Thyroid gland (tissue), 4 donors: ENCODE data around the gene ADAMTS2. TPM values are rescaled to one million over a fixed set of nuclear protein-coding genes. Genes with fewer than 3 reads are reported as not detected.

Experiments used
- DNase-seq, 2 donors: peaks; one replicate each; pipeline ENCODE4 v3.0.0-alpha.2; 2019
- H3K27ac ChIP-seq, 3 donors: fragments of 200-600 bp; sonication (generic); 1 replicate in 2 of 3; 2 replicates in 1 of 3; pipeline ENCODE4 v1.5.1; 2016 to 2019; ENCODE audit warnings: mild to moderate bottlenecking in 1 of 3, moderate library complexity in 1 of 3
- H3K27me3 ChIP-seq: fragments of 200-600 bp; sonication (generic); one replicate; pipeline ENCODE4 v1.5.1; 2019
- H3K36me3 ChIP-seq, 2 donors: fragments of 200-600 bp; sonication (generic); one replicate each; pipeline ENCODE4 v1.5.1; 2016 to 2019
- H3K4me1 ChIP-seq, 2 donors: fragments of 200-600 bp; sonication (generic); one replicate each; pipeline ENCODE4 v1.5.1; 2017 to 2019
- H3K4me3 ChIP-seq, 3 donors: fragments of 200-600 bp; sonication (generic); replicated peaks in 1 of 3; 1 replicate in 2 of 3; 2 replicates in 1 of 3; pipeline ENCODE4 v1.5.1; 2016; ENCODE audit warnings: mild to moderate bottlenecking in 1 of 3
- H3K9me3 ChIP-seq: fragments of 200-600 bp; sonication (generic); one replicate; pipeline ENCODE4 v1.5.1; 2017
- CTCF ChIP-seq, 6 experiments: fragments of 200-600 bp in 3 of 6; fragments of 450-650 bp in 3 of 6; sonication (generic) in 3 of 6; IDR thresholded peaks; one replicate each; pipeline ENCODE4 v1.5.1; 2016 to 2019; ENCODE audit warnings: antibody characterized with exemption in 6 of 6, mild to moderate bottlenecking in 2 of 6, inconsistent platforms in 1 of 6, moderate library complexity in 1 of 6
- POLR2A ChIP-seq, 2 donors: fragments of 450-650 bp; IDR thresholded peaks; one replicate each; pipeline ENCODE4 v1.6.1; 2017; ENCODE audit warnings: antibody characterized with exemption in 2 of 2, mild to moderate bottlenecking in 2 of 2, moderate library complexity in 1 of 2
- WGBS, 2 donors: methylation state at CpG; one replicate each; pipeline ENCODE4 v1.1.5; 2017; 5-methylcytosine and 5-hydroxymethylcytosine counted together
- intact Hi-C: fragments of 100-400 bp; cut with DNase I; formaldehyde crosslinking; loops from one replicate; pipeline ENCODE4 v1.15.1; 2023
- total RNA-seq, 4 donors: library from RNA; depleted of rRNA; stranded (reverse); fragments of >200 nt; gene quantifications; one replicate each; pipeline ENCODE4 v1.2.3, GENCODE V29; 2016

ADAMTS2 gene
- total RNA-seq, 4 donors from 2014 or later: 3.5 to 16.2 (median 7.3) TPM

GRCh38 chr5:179131321-179131835, 213.9 kb downstream of the ADAMTS2 start:
- Histone ChIP-seq H3K4me3 (no peak overlapping the region), H3K27ac (no peak overlapping the region), H3K9me3 (no peaks in the 10 kb centered on the region), H3K27me3 (no peaks in the 10 kb centered on the region), H3K36me3 (no peaks in the 10 kb centered on the region), H3K4me1 (no peaks in the 10 kb centered on the region)
- 86 to 92% methylated on average over 10 of the region's 10 CpGs for whole genome bisulfite sequencing, 2 donors
- intact Hi-C loops: no loop called here
- TF ChIP-seq CTCF (IDR thresholded peaks at IDR 0.05): no peak
- no peak for TF ChIP-seq POLR2A (IDR thresholded peaks at IDR 0.05)
- no peak for DNase-seq

DNA sequence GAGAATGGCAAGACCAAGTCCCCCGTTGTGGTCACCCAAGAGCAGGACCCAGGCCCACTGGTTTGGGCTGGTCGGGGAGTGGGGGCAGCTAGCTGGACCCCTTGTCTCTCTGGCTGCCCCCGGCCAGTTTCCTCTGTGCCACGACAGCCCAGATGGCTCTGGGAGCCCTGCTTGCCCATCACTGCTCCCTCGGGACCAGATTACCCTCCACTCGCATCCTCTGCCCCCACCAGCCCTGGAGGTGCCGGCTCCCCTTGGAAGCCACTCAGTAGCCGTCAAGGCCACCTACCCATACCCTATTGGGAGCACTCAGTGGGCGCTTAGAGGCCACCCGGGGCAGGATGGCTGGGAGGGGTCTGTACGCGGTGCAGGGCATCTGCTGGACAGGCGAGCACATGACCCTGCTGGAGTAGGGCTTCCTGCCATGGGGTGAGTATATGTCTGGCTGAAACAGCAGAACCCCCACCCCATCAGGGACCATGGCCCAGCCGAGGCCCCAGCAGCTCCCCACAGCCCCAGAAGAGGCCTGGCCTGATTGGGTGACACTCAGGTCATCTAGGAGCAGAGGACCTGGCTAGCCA, 215.1 kb downstream of the ADAMTS2 start:
- Histone ChIP-seq H3K27me3 (no peaks in the 10 kb centered on the region), H3K4me3 (no peak overlapping the region), H3K36me3 (no peaks in the 10 kb centered on the region), H3K27ac (no peak overlapping the region), H3K9me3 (no peaks in the 10 kb centered on the region), H3K4me1 (no peaks in the 10 kb centered on the region)
- WGBS, 2 donors: 91 to 93% methylated on average over 8 to 10 of the region's 14 CpGs
- intact Hi-C loops: no loop called here
- TF ChIP-seq CTCF (IDR thresholded peaks at IDR 0.05) (no peak), POLR2A (IDR thresholded peaks at IDR 0.05) (no peak)
- DNase-seq: no peak

DNA sequence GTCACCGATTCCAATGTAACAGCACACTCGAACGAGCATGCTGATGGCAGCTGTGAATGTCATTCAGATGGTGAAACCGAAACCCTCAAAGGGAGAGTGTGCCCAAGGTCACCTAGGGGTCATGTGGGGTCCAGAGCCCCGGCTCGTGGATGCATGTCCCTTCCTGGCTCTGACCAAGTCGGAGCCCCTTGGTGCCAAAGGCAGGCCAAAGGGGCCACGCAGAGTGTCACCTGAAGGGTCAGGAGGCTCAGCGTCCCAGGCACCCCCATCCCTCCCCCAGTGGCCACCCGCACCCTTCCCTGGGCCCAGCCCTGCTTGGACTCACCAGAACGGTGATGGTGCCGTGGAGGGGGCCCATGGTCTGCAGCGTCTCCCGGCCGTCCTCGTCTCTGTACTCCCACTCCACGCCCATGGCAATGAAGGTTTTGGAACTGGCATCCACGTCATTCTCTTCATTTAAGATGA, 215.6 kb downstream of the ADAMTS2 start:
- WGBS, 2 donors: 84 to 85% methylated on average over 14 to 15 of the region's 18 CpGs
- no peak for DNase-seq

GRCh38 chr5:179128976-179129375, 216.3 kb downstream of the ADAMTS2 start:
- Histone ChIP-seq H3K4me1 (no peaks in the 10 kb centered on the region), H3K4me3 (no peak overlapping the region), H3K27ac (no peak overlapping the region), H3K27me3 (no peaks in the 10 kb centered on the region), H3K36me3 (no peaks in the 10 kb centered on the region), H3K9me3 (no peaks in the 10 kb centered on the region)
- DNase-seq: no peak
- TF ChIP-seq POLR2A (IDR thresholded peaks at IDR 0.05) (no peak), CTCF (IDR thresholded peaks at IDR 0.05) (no peak)
- WGBS, 2 donors: 89 to 90% methylated on average over 13 to 14 of the region's 14 CpGs
- intact Hi-C loops: no loop called here

More for the DNA sequence above, 215.6 kb downstream of the ADAMTS2 start:
- Histone ChIP-seq H3K27ac (no peak overlapping the region), H3K4me1 (no peaks in the 10 kb centered on the region), H3K4me3 (no peak overlapping the region), H3K9me3 (no peaks in the 10 kb centered on the region), H3K27me3 (no peaks in the 10 kb centered on the region), H3K36me3 (no peaks in the 10 kb centered on the region)
- TF ChIP-seq POLR2A (IDR thresholded peaks at IDR 0.05): no peak
- TF ChIP-seq CTCF (IDR thresholded peaks at IDR 0.05): no peak
- intact Hi-C loops: no loop called here

DNA sequence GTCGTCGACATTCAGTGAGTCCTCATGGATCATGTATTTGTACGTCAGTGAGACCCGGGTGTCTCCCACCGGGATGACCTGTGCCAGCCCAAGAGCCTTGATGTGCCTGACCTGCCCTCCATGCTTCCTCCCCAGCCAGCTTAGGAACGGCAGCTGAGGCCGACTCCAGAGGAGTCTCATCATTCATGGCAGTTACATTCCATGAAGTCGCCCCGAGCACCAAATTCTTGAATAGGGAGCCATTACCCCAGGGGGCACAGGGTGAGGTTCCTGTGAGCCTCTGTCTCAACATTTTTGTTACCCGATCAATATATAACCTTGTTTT, 217.3 kb downstream of the ADAMTS2 start:
- H3K27ac ChIP-seq: no peak overlapping the region
- intact Hi-C loops: no loop called here
- TF ChIP-seq POLR2A (IDR thresholded peaks at IDR 0.05): no peak
- no peak for TF ChIP-seq CTCF (IDR thresholded peaks at IDR 0.05)
- DNase-seq: no peak
- WGBS, 2 donors: 93 to 98% methylated on average over 10 of the region's 10 CpGs
- H3K9me3 ChIP-seq: no peaks in the 10 kb centered on the region
- no peaks in the 10 kb centered on the region for H3K36me3 ChIP-seq
- no peaks in the 10 kb centered on the region for H3K27me3 ChIP-seq
- H3K4me3 ChIP-seq: no peak overlapping the region
- no peaks in the 10 kb centered on the region for H3K4me1 ChIP-seq
